NCI-H1930 (cell line): ENCODE measurements around the gene SPTBN2.

Experiments used
- DNase-seq, 2 experiments: peaks; one replicate each; lab custom pipeline; 2025; lab: John Stamatoyannopoulos, UW

SPTBN2 gene

DNA sequence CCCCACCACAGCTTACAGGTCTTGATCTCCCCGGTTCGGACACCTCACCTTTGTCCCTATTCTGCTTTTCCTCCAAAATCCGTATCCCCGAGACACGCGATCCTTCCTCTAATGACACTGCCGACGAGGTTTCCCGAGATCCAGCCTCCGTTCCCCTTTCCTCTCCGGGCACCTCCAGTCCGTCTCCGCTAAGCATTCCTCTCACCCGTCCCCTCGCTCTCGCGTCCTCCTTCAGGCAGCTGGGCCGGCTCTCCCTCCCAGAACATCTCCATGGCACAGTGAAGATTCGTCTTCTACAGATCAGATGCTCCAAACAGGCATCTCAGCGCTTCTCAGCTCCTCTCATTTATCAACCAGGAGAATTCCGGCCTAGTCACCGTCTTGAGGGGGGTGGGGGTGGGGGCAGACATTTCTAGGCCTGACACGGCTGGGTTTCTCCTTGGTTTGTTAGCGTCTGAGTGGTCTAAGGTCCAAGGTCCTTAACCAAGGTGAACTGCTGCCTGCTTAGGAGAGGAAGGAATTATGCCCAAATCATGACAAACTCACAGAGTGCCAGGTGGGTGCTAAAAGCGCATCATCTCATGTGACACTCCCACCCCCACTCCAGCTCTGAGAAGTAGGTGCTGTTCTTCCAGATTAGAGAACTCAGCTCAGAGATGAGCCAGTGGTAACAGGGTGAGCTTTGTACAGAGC lies at the start of gene SPTBN2:
Gene SPTBN2 (minus strand): TSS at position 524 of the 693 bp plus-strand sequence. CDS start 7,976 bp downstream, outside the sequence.
- no peak for DNase-seq

DNA sequence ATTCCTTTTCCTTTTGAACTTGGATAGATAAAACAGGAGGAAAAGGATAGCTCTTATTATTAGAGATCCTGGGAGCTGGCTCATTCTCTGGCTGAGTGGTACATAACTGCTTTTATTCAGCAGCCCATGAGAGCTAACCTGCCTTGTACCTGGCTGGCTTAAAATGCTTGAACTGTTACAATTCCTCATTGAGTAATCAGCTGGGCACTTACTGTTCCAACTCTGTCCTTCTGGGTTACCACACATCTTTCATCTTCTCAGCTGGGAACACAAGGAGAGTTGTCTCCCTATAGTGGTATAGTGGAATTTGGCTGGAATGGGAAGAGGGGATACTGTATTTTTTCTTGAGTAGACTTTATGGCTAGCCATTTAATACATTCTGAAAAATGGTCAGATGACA lies 39.8 kb upstream of the SPTBN2 start:
- no peak for DNase-seq

DNA sequence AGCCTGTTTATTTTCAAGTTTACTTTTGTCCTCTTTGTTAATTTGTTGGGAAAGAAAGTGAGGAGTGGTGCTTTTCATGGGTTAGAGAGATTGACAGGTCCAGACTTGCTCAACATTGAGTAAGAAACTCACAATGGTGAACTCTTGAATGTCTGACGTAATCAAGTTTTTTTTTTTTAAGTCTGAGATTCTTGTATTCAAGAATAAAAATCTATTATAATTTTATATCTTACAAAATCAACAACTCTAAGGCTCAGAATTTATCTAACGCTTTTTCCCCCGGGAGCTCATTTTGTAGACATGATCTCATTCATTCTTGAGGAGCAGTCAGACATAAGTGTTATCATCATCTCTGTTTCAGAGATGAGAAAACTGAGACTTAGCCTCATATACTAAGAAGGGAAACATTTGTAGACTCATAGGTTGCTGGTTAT lies 39.1 kb upstream of the SPTBN2 start:
- DNase-seq = no peak

GRCh38 chr11:66767666-66768065 lies 38.6 kb upstream of the SPTBN2 start:
- no peak for DNase-seq

DNA sequence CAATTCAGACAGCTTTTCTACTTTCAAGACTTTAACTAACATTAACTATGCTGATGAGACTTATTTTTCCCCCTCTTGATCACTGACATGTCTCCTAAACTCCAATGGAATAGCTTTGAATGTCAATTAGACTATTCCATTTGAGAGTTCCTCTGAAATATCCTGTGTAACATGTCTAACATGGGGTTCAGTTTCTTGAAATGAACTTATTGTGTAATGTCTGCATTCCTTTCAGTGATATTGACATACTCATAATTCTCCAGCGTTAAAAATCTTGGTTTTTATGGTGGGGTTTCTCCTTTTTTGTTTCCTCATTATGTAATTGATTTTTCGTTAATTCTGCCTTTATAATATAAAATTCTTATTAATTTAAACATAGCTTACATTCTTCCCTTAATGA lies 37.7 kb upstream of the SPTBN2 start:
- DNase-seq = no peak

- no peak for DNase-seq
These were observed 33.1 kb upstream of the SPTBN2 start for GRCh38 chr11:66762088-66762487.

GRCh38 chr11:66752148-66752547 lies 23.1 kb upstream of the SPTBN2 start:
- DNase-seq = no peak

DNA sequence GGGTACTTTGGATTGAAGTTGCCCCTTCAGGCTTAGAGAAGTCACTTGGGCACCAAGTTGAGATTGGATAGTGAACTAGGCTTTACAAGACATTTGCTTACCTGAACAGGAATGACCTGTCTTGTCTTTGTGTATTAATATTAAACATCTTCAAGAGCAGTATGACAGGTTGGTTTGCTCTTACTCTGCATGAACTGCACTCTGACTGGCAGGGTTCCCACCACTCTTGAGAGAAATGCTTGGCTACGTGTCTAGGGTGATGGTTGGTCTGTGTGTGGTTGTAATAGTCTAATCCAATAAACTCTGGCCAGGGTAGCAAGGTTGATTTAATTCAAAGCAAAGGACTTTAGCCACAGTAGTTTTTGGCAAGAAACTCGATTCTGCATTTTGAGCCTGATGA lies 20.1 kb upstream of the SPTBN2 start:
- no peak for DNase-seq

- DNase-seq = no peak
These were observed 18.5 kb upstream of the SPTBN2 start for GRCh38 chr11:66747480-66747879.

- DNase-seq = no peak
These were observed 16.6 kb upstream of the SPTBN2 start for GRCh38 chr11:66745356-66746235.

GRCh38 chr11:66744485-66745355 lies 15.7 kb upstream of the SPTBN2 start:
- DNase-seq = peak; percentile 74 to 88

DNA sequence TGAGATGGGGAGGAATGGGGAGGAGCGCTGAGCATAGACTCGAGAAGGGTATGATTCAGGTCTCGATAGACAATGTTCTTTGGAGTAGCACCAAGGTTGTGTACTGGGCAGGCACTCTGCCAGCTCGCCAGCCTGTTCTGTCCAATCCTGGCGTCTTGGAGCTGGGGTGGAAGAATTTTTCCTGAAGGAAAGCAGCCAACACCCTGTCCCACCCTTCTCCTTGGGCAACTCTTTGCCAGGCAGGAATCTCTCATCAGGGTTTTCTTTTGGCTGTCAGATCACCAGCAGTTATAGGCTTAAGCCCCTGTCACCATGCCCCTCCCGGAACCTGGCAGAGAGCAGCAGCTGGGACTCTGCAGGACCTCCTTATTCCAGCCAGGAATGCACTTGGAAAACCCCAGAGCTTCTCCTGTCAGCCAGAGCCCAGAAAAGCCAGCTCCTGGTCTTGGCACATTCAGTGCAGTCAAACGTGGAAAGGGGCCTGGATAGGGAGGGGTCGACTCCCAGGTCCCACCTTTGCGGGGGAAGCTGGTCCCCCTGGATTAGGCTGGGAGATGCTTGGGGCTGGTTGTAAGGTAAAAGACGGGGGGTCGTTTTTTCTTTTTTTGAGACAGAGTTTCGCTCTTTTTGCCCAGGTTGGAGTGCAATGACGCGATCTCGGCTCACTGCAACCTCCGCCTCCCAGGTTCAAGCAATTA lies 14.4 kb upstream of the SPTBN2 start:
- no peak for DNase-seq

DNA sequence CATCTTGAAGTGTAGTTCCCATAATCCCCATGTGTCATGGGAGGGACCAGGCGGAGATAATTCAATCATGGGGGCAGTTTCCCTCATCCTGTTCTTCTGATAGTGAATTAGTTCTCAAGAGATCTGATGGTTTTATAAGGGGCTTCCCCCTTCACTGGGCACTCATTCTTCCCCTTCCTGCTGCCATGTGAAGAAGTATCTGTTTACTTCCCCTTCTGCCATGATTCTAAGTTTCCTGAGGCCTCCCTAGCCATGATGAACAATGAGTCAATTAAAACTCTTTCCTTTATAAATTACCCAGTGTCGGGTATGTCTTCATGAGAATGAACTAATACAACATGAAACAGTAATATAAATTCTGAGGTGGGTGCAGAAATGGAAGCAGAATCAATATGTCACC lies 12.1 kb upstream of the SPTBN2 start:
- no peak for DNase-seq

DNA sequence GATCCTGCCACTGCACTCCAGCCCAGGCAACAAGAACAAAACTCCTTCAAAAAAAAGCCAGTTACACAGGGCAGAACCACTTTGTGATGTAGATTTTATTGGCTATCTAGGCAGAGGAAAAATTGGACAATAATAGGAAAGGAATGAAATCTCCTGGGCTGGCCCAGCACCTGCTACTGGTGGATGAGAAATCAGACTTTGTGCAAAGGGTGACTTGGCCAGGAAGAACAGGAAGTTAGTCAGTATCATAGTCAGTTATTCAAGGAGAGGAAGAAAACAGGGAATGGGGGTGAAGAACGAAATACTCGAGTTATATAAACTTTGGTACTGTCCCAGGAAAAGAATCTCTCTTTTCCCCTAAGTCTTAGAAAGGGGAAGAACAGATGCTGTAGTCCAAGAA lies 11.0 kb upstream of the SPTBN2 start:
- no peak for DNase-seq

GRCh38 chr11:66734215-66734614 lies 5.2 kb upstream of the SPTBN2 start:
- no peak for DNase-seq

DNA sequence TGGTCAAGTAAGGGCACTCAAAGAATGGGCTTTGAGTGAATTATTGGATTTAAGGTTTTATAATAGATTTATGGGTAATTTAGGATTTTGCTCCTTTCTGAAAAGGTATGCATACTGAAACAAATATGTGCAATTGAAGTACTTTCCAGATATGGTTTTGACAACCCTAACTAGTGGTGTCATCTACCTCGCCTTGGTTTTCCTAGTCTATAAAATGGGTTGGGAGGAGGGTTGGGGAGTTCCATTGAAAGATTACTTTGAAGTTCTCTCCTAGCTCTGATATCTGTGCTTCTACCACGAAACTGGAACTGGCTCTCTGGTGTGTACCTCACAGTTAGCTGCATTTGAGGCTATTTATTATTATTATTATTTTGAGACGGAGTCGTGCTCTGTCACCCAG lies 431 bp upstream of the SPTBN2 start:
- DNase-seq = no peak

DNA sequence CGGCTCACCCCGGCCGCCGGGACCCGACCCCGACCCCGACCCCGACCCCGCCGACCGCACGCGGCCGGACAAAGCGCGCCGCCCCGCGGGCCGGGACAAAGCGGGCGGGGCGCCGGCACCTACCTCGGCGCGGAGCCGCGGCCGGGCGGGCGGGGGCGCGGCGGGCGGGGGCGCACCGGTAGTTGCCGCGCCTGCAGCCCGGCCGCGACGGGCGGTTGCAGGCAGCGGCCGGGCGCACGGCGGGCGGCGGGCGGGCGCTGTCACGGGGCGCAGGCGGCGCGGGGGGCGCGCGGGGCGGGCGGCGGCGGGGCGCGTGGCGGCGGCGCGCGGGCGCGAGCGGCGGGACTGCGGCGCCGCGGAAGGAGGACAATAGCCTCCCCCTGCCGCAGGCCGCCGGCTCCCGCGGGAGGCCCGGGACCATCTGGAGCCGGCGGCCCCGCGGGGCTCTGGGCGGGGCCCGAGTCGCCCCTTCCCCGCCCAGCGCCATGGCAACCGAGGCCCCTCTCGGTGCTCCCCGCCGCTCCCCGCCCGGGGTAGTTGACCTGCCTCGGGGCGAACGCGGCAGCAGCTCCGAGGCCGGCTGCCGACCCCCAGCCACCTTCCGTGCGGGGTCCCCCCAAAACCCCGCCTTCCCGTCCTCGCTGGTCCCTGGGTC lies 851 bp downstream of the SPTBN2 start:
- peak; percentile 18 for DNase-seq

DNA sequence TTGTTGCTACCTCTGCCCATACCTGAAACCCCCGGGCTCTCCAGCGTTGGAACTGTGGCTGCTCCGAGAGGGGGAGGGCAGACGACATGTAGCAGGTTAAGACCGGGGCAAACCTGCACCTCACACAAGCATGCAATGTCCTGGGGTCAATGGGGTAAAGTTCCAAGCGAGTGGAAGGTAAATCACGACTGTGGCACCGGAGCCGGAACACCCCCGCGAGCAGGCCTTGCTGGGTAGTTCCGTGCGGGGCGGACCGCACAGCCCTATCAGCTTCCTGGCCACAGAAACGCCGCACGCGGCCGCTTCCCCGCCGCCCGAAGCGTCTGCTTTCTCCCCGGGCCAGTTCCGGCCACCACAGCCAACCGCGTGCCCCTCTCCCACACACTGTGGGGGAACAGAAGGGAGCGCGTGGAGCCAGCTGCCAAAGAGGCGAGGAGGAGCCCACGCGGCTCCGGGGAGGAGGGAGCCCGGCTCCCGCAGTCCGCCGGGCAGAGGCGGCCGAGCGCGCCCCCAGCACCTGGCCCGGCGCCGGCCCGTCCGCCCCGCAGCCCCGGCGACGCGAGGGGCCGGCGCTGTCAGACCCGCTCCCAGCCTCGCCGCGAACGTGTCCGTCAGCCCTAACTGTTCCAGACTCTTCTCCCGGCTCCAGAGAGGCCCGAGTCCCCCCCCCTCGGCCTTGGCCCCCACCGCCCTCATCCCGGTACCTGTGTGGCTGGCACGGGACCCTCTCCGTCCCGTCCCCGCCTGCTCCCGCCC lies 1.6 kb downstream of the SPTBN2 start:
- DNase-seq = no peak

DNA sequence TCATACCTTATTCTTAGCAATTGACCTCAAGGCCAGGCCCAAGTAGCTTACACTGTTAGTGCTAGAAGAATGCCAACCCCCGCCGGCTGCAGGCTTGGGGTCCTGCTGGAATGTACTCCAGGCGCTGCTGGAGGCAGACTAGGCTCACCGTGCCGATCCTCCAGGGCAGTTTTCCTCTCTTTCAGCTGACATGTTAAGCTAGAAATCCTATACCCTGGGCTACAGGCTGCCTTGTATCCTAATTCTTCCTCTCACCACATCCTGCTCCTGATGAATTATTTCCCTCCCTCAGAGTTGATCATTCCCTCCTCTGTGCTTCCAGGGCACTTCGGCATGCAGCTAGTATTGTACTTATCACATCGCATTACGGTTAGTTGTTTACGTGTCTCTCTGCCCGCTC lies 3.4 kb downstream of the SPTBN2 start:
- DNase-seq = no peak

DNA sequence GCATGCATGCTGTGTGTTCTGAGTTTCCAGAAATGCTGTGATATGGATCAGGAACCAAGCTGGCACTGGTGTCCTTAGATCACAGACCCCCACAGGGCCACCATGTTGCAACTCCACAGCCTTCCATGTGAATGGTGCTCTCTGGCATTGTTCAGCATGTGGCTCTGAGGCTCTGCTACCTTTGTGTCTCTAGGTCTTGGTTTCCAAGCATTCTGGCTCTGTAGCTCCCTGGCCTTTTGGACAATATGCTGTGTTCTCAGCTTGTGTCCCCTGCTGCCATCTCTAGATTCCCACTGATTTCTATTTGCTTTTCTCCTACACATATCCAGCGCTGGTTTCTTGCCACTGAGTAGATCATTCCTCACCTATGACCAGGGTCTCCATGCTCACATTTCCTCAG lies 3.9 kb downstream of the SPTBN2 start:
- no peak for DNase-seq
